Skeletal muscle satellite cell (primary cell): Measurements from ENCODE around the gene ACTL6B.

Experiments
- H3K27me3 ChIP-seq: 2 replicates; pipeline ENCODE4 v1.7.0; 2013; ENCODE audit warnings: low read length; ENCODE audit not compliant: control insufficient read depth, insufficient read depth
- H3K36me3 ChIP-seq: 2 replicates; pipeline ENCODE4 v1.7.0; 2013; ENCODE audit warnings: mild to moderate bottlenecking, control low read depth, low read length; ENCODE audit not compliant: insufficient read depth
- H3K4me1 ChIP-seq: 2 replicates; pipeline ENCODE4 v1.7.0; 2013; ENCODE audit warnings: low read length; ENCODE audit not compliant: control insufficient read depth, insufficient read depth
- H3K4me2 ChIP-seq: 2 replicates; pipeline ENCODE4 v1.7.0; 2013; ENCODE audit warnings: mild to moderate bottlenecking, low read length
- H3K4me3 ChIP-seq: 2 replicates; pipeline ENCODE4 v1.7.0; 2013; ENCODE audit warnings: low read length
- H3K9ac ChIP-seq: 2 replicates; pipeline ENCODE4 v1.7.0; 2013; ENCODE audit warnings: mild to moderate bottlenecking, low read depth, low read length, moderate library complexity
- H3K9me3 ChIP-seq: replicated peaks from 2 replicates; pipeline ENCODE4 v1.7.0; 2013; ENCODE audit warnings: mild to moderate bottlenecking, control low read depth, low read length

The ACTL6B gene

GRCh38 chr7:100612730-100613390, 43.4 kb downstream of the ACTL6B start:
- Histone ChIP-seq H3K9ac (peak overlapping the region; percentile 73), H3K4me2 (peak overlapping the region; percentile 78), H3K36me3 (no peaks in the 10 kb centered on the region), H3K27me3 (no peaks in the 10 kb centered on the region), H3K4me3 (peak overlapping the region; percentile 75), H3K9me3 (no peaks in the 10 kb centered on the region), H3K4me1 (peaks cover 10% of the 10 kb centered on the region)

GRCh38 chr7:100611983-100612729, 44.1 kb downstream of the ACTL6B start, which contains the start of gene MOSPD3:
MOSPD3 (plus strand) TSS chr7:100612540; CDS start chr7:100612792, 252 bp downstream.
- no peaks in the 10 kb centered on the region for H3K9me3 ChIP-seq
- peak within 1 kb of the TSS; percentile 73 for H3K9ac ChIP-seq
- peak within 1 kb of the TSS; percentile 78 for H3K4me2 ChIP-seq
- no peaks in the 10 kb centered on the region for H3K36me3 ChIP-seq
- H3K4me3 ChIP-seq, result peak within 1 kb of the TSS; percentile 75
- peaks cover 14% of the 10 kb centered on the region for H3K4me1 ChIP-seq
- no peaks in the 10 kb centered on the region for H3K27me3 ChIP-seq

- H3K9ac ChIP-seq, result no peak overlapping the region
- peaks cover 3% of the 10 kb centered on the region for H3K36me3 ChIP-seq
- no peaks in the 10 kb centered on the region for H3K27me3 ChIP-seq
- H3K4me2 ChIP-seq, result no peak overlapping the region
- H3K9me3 ChIP-seq, result no peaks in the 10 kb centered on the region
- no peak overlapping the region for H3K4me3 ChIP-seq
- H3K4me1 ChIP-seq, result peaks cover 22% of the 10 kb centered on the region
These were observed 46.3 kb downstream of the ACTL6B start for GRCh38 chr7:100609958-100610357.

- peaks cover 30% of the 10 kb centered on the region for H3K4me1 ChIP-seq
- no peak overlapping the region for H3K4me3 ChIP-seq
- H3K4me2 ChIP-seq, result no peak overlapping the region
- H3K9me3 ChIP-seq, result no peaks in the 10 kb centered on the region
- no peak overlapping the region for H3K9ac ChIP-seq
- H3K36me3 ChIP-seq, result peaks cover 3% of the 10 kb centered on the region
- H3K27me3 ChIP-seq, result no peaks in the 10 kb centered on the region
These were observed 49.1 kb downstream of the ACTL6B start for GRCh38 chr7:100607111-100607510.

GRCh38 chr7:100606313-100606712, 49.9 kb downstream of the ACTL6B start:
- H3K4me2 ChIP-seq, result no peak overlapping the region

GRCh38 chr7:100604976-100605911, 51.0 kb downstream of the ACTL6B start:
- Histone ChIP-seq H3K36me3 (peaks cover 3% of the 10 kb centered on the region), H3K4me3 (peak overlapping the region; percentile 95), H3K9me3 (no peaks in the 10 kb centered on the region), H3K4me2 (peak overlapping the region; percentile 99), H3K9ac (peak overlapping the region; percentile 82), H3K27me3 (no peaks in the 10 kb centered on the region), H3K4me1 (peaks cover 37% of the 10 kb centered on the region)

More at GRCh38 chr7:100606313-100606712, 49.9 kb downstream of the ACTL6B start:
- Histone ChIP-seq H3K36me3 (peaks cover 3% of the 10 kb centered on the region), H3K4me3 (no peak overlapping the region), H3K9ac (no peak overlapping the region), H3K9me3 (no peaks in the 10 kb centered on the region), H3K27me3 (no peaks in the 10 kb centered on the region), H3K4me1 (peaks cover 37% of the 10 kb centered on the region)

- Histone ChIP-seq H3K9ac (peak overlapping the region; percentile 82), H3K9me3 (no peaks in the 10 kb centered on the region), H3K4me2 (peak overlapping the region; percentile 99), H3K27me3 (no peaks in the 10 kb centered on the region), H3K4me3 (peak overlapping the region; percentile 95), H3K36me3 (peaks cover 3% of the 10 kb centered on the region), H3K4me1 (peaks cover 37% of the 10 kb centered on the region)
These were observed 51.9 kb downstream of the ACTL6B start for GRCh38 chr7:100604028-100604975.

- Histone ChIP-seq H3K4me2 (peak overlapping the region; percentile 99), H3K9ac (peak overlapping the region; percentile 65)
These were observed 52.6 kb downstream of the ACTL6B start for GRCh38 chr7:100603726-100604027.

GRCh38 chr7:100602889-100603725, 53.1 kb downstream of the ACTL6B start:
- H3K27me3 ChIP-seq, result no peaks in the 10 kb centered on the region
- H3K4me3 ChIP-seq, result peak overlapping the region; percentile 95
- peaks cover 37% of the 10 kb centered on the region for H3K4me1 ChIP-seq
- H3K9me3 ChIP-seq, result no peaks in the 10 kb centered on the region
- H3K4me2 ChIP-seq, result peak overlapping the region; percentile 99
- H3K9ac ChIP-seq, result peak overlapping the region; percentile 65
- peaks cover 3% of the 10 kb centered on the region for H3K36me3 ChIP-seq

More at GRCh38 chr7:100603726-100604027, 52.6 kb downstream of the ACTL6B start:
- Histone ChIP-seq H3K9me3 (no peaks in the 10 kb centered on the region), H3K27me3 (no peaks in the 10 kb centered on the region), H3K36me3 (peaks cover 3% of the 10 kb centered on the region), H3K4me1 (peaks cover 37% of the 10 kb centered on the region), H3K4me3 (peak overlapping the region; percentile 95)

- Histone ChIP-seq H3K4me1 (peaks cover 30% of the 10 kb centered on the region), H3K27me3 (no peaks in the 10 kb centered on the region), H3K4me2 (no peak overlapping the region), H3K9ac (no peak overlapping the region), H3K36me3 (no peaks in the 10 kb centered on the region), H3K4me3 (no peak overlapping the region), H3K9me3 (no peaks in the 10 kb centered on the region)
These were observed 55.6 kb downstream of the ACTL6B start for GRCh38 chr7:100600730-100601038.
